Measurements from ENCODE around the gene OR10H1.
"Not testable (repeated sequence)": the region's sequence is repeated elsewhere in the genome, so short reads cannot be mapped to it uniquely, and the experiment has no call there.

OR10H1 gene

GRCh38 chr19:15828611-15829305 is 13.3 kb upstream of the OR10H1 start:
- FAIRE-seq; DNase-seq (ENCODE audit: low spot score): not testable (repeated sequence)

DNA sequence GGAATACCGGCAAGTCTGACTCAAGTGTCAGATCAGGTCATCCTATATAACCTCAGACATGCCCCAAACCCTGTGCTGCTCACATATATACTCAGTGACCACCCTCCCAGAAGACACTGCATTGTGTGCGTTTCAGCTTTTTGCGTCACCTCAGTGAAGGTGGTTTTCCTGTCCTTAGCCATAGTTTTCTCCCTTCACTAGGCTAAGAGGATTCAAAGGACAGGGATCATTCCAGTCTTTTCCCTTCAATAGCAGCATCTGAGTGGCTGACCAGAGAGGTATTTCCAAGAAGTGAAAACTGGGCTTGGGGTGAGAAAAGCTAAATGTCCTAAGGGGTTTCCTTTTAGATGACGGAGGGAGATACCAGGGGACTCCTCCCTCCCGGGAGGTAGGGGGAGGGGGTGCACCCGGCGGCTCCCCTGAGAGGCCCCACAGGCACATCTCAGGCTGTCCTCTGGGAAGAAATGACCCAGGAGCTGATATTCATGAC is 12.7 kb upstream of the OR10H1 start:
- DNase-seq (ENCODE audit: low spot score) (no peak), FAIRE-seq (no peak)

DNA sequence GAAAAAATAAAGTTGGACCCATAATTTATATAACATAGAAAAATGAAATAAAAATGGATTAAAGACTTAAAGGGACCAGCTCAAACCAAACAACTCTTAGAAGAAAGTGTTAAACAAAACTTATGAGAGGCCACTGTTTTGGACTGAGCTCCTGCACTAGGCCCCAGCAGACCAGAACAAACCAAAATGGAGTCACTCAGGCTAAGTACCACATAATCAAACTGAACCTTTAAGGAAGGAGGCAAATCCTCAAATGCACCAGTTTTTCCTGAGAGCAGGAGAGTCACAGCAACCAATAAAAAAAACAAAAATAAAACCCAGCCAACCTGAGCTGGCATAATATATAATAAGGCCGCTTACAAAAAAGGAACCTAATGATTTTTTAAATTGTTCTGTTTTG is 10.3 kb upstream of the OR10H1 start:
- FAIRE-seq, result no peak
- no peak for DNase-seq (ENCODE audit: low spot score)

DNA sequence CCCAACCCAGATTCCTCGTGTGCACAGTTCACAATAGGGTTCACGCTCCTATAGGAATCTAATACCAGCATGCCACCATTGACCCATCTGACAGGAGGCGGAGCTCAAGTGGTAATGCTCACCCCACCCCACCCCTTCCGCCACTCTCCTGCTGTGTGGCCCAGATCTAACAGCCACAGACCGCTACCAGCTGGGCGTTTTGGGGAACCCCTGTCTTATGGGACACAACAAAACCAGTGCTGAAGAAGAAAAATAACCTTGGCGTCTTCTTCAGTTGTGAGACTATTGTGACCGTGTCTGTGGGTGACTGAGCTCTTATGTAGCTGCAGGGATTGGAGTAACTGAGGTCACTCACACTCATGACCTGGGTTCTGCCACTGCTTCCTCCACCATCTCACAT is 5.2 kb upstream of the OR10H1 start:
- FAIRE-seq (no peak), DNase-seq (ENCODE audit: low spot score) (no peak)

DNA sequence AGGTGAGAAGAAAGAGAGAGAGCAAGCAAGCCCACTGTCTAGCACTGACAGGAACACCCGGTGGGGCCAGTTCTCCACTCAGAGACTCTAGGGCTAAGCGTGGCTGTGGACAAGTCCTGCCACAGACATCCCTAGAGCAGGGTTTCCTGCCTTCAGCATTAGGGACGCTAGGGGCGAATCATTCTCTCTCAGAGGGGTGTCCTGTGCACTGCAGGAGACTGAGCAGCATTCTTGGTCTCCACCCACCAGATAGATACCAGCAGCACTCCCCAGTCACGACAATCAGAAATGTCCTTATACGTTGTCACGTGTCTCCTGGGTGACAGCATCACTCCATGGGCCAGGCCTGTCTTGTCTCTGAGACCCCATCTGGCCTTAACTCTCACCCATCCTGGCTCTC is 1.5 kb downstream of the OR10H1 start:
- no peak for DNase-seq (ENCODE audit: low spot score)
- no peak for FAIRE-seq

- DNase-seq (ENCODE audit: low spot score) (no peak), FAIRE-seq (no peak)
Measured at GRCh38 chr19:15812060-15812722, 3.3 kb downstream of the OR10H1 start.

DNA sequence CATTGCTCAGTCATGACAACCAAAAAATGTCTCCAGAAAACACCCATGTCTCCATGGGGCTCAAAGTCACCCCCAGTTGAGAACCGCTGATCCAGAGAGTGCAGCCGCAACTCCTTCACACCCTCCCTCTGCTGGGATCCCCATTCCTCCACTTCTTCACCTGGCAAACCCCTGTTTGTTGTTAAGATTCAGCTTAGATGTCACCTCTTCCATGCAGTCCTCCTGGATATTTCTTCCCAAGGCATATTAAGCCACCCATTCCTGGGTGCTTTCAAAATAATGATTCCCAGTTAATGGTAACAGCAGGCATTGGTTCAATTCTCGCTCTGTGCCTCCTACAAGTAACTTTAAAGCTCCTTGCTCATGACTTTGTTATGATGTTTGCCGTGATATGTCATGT is 4.0 kb downstream of the OR10H1 start:
- DNase-seq (ENCODE audit: low spot score), result no peak
- FAIRE-seq, result no peak

GRCh38 chr19:15810335-15810734 is 5.1 kb downstream of the OR10H1 start:
- FAIRE-seq (no peak), DNase-seq (ENCODE audit: low spot score) (peak; percentile 25)

DNA sequence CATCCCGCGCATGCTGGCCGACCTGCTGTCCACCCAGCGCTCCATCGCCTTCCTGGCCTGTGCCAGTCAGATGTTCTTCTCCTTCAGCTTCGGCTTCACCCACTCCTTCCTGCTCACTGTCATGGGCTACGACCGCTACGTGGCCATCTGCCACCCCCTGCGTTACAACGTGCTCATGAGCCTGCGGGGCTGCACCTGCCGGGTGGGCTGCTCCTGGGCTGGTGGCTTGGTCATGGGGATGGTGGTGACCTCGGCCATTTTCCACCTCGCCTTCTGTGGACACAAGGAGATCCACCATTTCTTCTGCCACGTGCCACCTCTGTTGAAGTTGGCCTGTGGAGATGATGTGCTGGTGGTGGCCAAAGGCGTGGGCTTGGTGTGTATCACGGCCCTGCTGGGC is 21.2 kb downstream of the OR10H1 start:
- FAIRE-seq, result peak; percentile 80
- not testable (repeated sequence) for DNase-seq (ENCODE audit: low spot score)

GRCh38 chr19:15790096-15790495 is 25.4 kb downstream of the OR10H1 start:
- FAIRE-seq (no peak), DNase-seq (ENCODE audit: low spot score) (no peak)

DNA sequence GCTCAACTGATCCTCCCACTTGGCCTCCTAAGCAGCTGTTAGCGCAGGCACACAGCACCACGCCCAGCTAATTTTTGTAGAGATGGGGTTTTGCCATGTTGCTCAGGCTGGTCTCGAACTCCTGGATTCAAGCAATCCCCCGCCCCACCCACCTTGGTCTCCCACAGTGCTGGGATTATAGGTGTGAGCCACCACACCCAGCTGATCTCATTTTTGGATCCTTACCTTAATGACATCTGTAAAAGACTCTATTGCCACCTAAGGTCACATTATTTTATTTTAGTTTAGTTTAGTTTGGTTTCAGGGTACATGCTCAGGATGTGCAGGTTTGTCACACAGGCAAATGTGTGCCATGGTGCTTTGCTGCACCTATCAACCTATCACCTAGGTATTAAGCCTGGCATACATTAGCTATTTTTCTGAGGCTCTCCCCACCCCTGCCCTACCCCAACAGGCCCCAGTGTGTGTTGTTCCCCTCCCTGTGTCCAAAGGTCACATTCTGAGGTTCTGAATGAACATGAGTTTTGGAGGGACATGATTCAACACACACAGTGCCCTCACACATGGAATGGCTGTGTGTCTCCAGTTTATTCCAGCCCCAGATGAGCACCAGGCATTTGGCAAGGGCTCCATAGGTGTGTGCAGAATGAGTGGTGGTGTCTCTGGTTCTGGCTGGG is 26.7 kb downstream of the OR10H1 start:
- FAIRE-seq (no peak), DNase-seq (ENCODE audit: low spot score) (no peak)

DNA sequence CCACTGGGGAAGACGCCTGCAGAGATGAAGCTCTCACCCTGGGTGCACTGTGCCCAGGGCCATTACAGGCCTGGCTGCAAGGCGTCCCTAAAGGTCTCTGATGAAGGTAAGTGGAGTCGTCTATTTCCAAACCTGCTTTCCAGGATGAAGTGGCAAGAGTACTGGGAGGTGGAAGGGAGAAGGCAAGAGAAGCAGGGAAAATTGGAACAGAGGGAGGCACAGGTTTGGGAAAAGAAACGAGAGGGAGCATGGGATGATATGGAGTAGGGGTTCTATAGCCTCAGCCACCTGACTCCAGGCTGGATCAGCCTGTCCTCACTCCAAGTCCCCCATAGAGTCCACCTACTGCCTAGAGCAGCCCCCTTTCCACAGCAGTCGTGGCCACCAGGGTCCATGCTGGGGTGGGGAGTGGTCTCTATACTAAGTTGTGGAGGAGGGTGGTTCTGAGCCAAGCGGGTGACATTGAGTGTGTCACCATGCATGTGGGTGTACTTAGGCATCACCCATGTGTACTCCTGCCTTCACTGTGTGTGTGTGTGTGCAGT is 27.8 kb downstream of the OR10H1 start, which contains the start of gene OR10H5:
Gene OR10H5 (plus strand): TSS at position 51 of the 545 bp plus-strand sequence. CDS start 6,388 bp downstream, outside the sequence.
- FAIRE-seq, result no peak
- no peak for DNase-seq (ENCODE audit: low spot score)

DNA sequence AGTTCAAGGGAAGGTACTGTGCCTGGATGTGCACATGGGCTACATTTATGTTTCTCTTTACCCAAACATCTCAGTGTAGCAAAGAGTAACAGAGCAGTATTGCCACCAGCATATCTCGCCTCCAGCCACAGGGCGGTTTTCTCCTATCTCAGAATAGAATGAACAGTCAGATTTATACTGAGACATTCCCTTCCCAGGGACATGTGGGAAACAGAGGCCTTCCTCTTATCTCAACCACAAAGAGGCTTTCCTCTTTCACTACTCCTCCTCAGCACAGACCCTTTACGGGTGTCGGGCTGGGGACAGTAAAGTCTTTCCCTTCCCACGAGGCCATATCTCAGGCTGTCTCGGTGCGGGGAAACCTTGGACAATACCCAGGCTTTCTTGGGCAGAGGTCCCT is 32.6 kb downstream of the OR10H1 start:
- DNase-seq (ENCODE audit: low spot score); FAIRE-seq: not testable (repeated sequence)

- DNase-seq (ENCODE audit: low spot score) (no peak), FAIRE-seq (no peak)
Measured at GRCh38 chr19:15782211-15782610, 33.3 kb downstream of the OR10H1 start.

GRCh38 chr19:15781661-15782060 is 33.8 kb downstream of the OR10H1 start:
- FAIRE-seq, result no peak
- DNase-seq (ENCODE audit: low spot score), result no peak

DNA sequence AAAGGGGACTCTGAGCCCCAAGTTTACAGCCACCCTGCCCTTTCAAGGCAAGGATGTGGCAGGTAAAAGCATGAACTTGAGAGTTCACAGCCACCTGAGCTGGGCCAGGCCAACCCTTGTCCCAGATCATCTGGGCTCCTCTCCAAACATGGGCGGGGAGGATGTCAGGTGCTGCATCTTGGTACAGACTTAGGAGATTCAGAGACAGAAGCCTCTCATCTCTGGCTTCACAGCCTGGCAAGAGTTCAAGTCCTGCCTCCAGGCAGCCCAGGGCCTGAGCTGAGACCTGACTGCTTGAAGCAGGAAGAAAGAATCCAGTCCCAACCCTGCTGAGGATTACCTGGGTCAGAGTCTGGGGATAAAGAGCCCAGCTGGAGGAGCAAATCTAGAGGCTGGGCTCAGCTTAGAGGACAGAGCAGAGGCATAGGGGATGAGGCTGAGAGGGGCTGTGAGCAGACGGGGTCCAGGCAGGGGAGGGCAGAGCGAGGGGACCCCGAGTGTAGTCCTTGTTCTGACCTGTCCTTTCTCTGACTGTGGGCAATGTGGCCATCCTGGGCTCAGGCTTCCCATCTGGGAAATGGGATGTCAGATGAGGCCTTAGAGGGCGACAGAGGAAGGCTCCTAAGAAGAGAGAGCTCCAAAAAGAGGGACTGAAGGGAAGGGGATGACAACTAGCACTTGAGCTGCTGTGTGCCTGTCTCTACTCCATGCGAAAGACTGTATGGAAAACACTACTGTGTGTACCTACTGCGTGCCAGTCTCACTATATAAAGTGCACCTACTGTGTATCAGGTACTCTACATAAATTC is 34.6 kb downstream of the OR10H1 start:
- FAIRE-seq (no peak), DNase-seq (ENCODE audit: low spot score) (no peak)

DNA sequence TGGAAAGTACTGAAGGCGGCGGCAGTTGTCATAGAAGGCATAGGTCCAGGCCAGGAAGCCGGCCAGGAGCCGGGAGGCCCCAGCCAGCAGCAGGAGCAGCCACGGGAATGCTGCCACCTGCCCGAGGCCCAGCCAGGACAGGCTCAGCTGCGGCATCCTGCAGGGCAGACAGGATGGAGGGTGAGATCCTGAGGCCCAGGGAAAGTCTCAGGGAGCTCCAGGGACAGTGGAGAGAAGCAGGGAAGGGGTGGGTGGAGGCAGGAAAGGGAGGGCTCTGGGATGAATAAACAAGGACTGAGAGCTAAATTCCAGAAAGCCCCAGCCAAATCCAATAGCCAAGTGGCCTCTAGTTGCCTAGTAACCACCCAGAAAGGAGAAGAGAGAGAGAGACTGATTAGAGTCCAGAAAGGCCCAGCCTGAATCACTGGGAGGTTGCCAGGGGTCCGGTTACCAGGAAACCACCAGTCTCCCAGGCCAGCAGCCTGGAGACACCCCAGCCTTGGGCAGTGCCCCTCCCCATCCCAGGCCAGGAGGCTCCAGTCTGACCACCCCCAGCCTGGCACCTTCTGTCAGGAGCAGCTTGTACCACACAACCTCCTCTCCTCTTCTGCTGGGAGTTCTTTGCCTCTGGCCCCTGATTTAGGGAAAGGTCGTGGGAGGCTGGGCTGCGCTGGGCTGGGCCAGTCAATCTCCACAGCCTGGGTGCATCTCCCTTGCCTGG is 35.5 kb downstream of the OR10H1 start:
- FAIRE-seq (no peak), DNase-seq (ENCODE audit: low spot score) (peak; percentile 26)

- DNase-seq (ENCODE audit: low spot score), result no peak
- FAIRE-seq, result no peak
Measured at GRCh38 chr19:15776991-15777970, 38.2 kb downstream of the OR10H1 start.

DNA sequence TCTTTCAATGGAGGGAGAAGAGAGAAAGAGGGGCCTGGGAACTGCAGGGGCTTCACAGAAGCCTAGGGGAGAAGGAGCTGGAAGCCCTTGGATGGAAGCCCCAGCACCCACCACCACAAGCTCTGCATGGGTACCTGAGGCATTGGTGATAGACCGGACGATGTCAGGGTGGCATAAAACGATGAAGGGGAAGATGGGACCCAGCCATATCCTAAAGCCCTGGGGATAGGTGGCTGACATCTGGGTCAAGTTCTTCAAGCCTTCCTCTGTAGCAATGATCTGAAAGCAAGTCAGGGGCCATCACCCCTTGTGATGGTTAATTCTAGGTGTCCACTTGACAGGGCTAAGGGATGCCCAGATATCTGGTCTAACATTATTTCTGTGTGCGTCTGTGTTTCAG is 39.2 kb downstream of the OR10H1 start:
- DNase-seq (ENCODE audit: low spot score), result no peak

More for the DNA sequence above, 39.2 kb downstream of the OR10H1 start:
- FAIRE-seq, result no peak
